ENCODE measurements around the gene TMEM87B.

DNA sequence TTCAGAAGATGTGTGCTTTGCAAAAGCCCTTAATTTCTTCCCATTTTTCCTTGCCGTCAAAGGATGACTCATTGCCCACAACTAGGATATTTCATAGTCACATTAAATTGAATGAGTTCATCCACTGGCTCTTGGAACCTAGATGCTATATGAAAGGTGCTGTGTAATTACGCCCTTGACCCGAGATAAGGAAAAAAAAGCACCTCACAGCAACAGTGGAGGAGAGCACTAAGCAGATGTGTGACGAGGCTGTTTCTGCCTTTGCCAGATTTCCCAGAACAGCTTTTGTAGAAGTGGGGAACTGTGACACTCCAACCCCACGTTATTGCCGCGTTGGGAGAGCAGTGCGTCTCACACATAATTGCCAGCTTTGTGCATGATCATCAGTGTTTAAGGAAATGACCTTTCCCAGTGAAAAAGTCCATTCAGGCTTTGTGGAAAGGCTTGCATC lies 33.3 kb upstream of the TMEM87B start:
- TF ChIP-seq CTCF (conservative IDR thresholded peaks at IDR 0.05; ENCODE audit: low read depth, low read length) (no peak), POLR2A (IDR thresholded peaks at IDR 0.05; ENCODE audit: low read depth, low read length) (no peak), RFX5 (IDR thresholded peaks at IDR 0.05; ENCODE audit: low read depth, low read length) (no peak), SMC3 (IDR thresholded peaks at IDR 0.05; ENCODE audit: low read depth, low read length) (no peak), RAD21 (IDR thresholded peaks at IDR 0.05; ENCODE audit: low read length) (no peak), USF2 (IDR thresholded peaks at IDR 0.05; ENCODE audit: low read depth, low read length) (no peak), MAZ (IDR thresholded peaks at IDR 0.05; ENCODE audit: borderline replicate concordance, low read depth, low read length) (no peak), BHLHE40 (IDR thresholded peaks at IDR 0.05; ENCODE audit: low read depth, low read length) (no peak), MAFK (IDR thresholded peaks at IDR 0.05; ENCODE audit: low read depth, low read length) (no peak)

Data from IMR-90 (cell line).